Measurements from ENCODE around the gene SEC24B. TPM values are rescaled to one million over a fixed set of nuclear protein-coding genes. Genes with fewer than 3 reads are reported as not detected.
"Not testable (repeated sequence)": the region's sequence is repeated elsewhere in the genome, so short reads cannot be mapped to it uniquely, and the experiment has no call there.

SEC24B gene
- total RNA-seq, 1 donor from 2014 or later, result 26.1 TPM

- no peak for DNase-seq (ENCODE audit: low spot score in 2 of 2)
- FAIRE-seq, result no peak
These were observed 4.1 kb upstream of the SEC24B start for GRCh38 chr4:109429545-109429944.

GRCh38 chr4:109432203-109432602, 1.4 kb upstream of the SEC24B start:
- no peak for DNase-seq (ENCODE audit: low spot score in 2 of 2)
- no peak for FAIRE-seq

- no peak for DNase-seq (ENCODE audit: low spot score in 2 of 2)
- no peak for FAIRE-seq
These were observed 919 bp upstream of the SEC24B start for GRCh38 chr4:109432696-109433095.

GRCh38 chr4:109434007-109434971, 674 bp downstream of the SEC24B start:
- FAIRE-seq (no peak), DNase-seq (ENCODE audit: low spot score in 2 of 2) (peak in 1 of 2 donors; percentile 28)

GRCh38 chr4:109435635-109436034, 2.0 kb downstream of the SEC24B start:
- DNase-seq (ENCODE audit: low spot score in 2 of 2), result no peak
- no peak for FAIRE-seq

GRCh38 chr4:109436504-109436903, 2.9 kb downstream of the SEC24B start:
- FAIRE-seq, result no peak
- no peak for DNase-seq (ENCODE audit: low spot score in 2 of 2)

- no peak for DNase-seq (ENCODE audit: low spot score in 2 of 2)
- no peak for FAIRE-seq
These were observed 7.3 kb downstream of the SEC24B start for GRCh38 chr4:109440948-109441347.

GRCh38 chr4:109441862-109442458, 8.3 kb downstream of the SEC24B start:
- DNase-seq (ENCODE audit: low spot score in 2 of 2) (no peak), FAIRE-seq (no peak)

- no peak for DNase-seq (ENCODE audit: low spot score in 2 of 2)
- no peak for FAIRE-seq
These were observed 10.7 kb downstream of the SEC24B start for GRCh38 chr4:109444182-109444844.

- DNase-seq (ENCODE audit: low spot score in 2 of 2) (no peak), FAIRE-seq (no peak)
These were observed 13.7 kb downstream of the SEC24B start for GRCh38 chr4:109447278-109447677.

- no peak for FAIRE-seq
- no peak for DNase-seq (ENCODE audit: low spot score in 2 of 2)
These were observed 18.1 kb downstream of the SEC24B start for GRCh38 chr4:109451544-109452273.

- DNase-seq (ENCODE audit: low spot score in 2 of 2); FAIRE-seq: not testable (repeated sequence)
These were observed 19.5 kb downstream of the SEC24B start for GRCh38 chr4:109453110-109453509.

- FAIRE-seq, result no peak
- DNase-seq (ENCODE audit: low spot score in 2 of 2), result no peak
These were observed 28.7 kb downstream of the SEC24B start for GRCh38 chr4:109462297-109462696.

- FAIRE-seq (no peak), DNase-seq (ENCODE audit: low spot score in 2 of 2) (no peak)
These were observed 29.2 kb downstream of the SEC24B start for GRCh38 chr4:109462802-109463201.

GRCh38 chr4:109465069-109465468, 31.5 kb downstream of the SEC24B start:
- peak in 1 of 2 donors; percentile 50 for DNase-seq (ENCODE audit: low spot score in 2 of 2)
- FAIRE-seq, result no peak

- FAIRE-seq (no peak), DNase-seq (ENCODE audit: low spot score in 2 of 2) (no peak)
These were observed 36.3 kb downstream of the SEC24B start for GRCh38 chr4:109469915-109470314.

GRCh38 chr4:109472343-109472761, 38.7 kb downstream of the SEC24B start:
- DNase-seq (ENCODE audit: low spot score in 2 of 2), result no peak
- peak; percentile 55 for FAIRE-seq

GRCh38 chr4:109473824-109474223, 40.2 kb downstream of the SEC24B start:
- no peak for FAIRE-seq
- no peak for DNase-seq (ENCODE audit: low spot score in 2 of 2)

GRCh38 chr4:109486007-109486406, 52.4 kb downstream of the SEC24B start:
- no peak for FAIRE-seq

GRCh38 chr4:109494563-109494962, 60.9 kb downstream of the SEC24B start:
- DNase-seq (ENCODE audit: low spot score in 2 of 2) (no peak), FAIRE-seq (no peak)

More at GRCh38 chr4:109486007-109486406, 52.4 kb downstream of the SEC24B start:
- no peak for DNase-seq (ENCODE audit: low spot score in 2 of 2)

Measured in frontal cortex (tissue), 4 donors.